HuH-7.5 (cell line): Measurements from ENCODE around the gene WFDC1.
A peak's percentile ranks its signal among the peaks of the same experiment; 100 is the strongest.

ENCODE experiments used
- DNase-seq: peaks from one replicate; pipeline ENCODE4 v3.0.0; 2011; ENCODE audit warnings: low spot score

The WFDC1 gene

DNA sequence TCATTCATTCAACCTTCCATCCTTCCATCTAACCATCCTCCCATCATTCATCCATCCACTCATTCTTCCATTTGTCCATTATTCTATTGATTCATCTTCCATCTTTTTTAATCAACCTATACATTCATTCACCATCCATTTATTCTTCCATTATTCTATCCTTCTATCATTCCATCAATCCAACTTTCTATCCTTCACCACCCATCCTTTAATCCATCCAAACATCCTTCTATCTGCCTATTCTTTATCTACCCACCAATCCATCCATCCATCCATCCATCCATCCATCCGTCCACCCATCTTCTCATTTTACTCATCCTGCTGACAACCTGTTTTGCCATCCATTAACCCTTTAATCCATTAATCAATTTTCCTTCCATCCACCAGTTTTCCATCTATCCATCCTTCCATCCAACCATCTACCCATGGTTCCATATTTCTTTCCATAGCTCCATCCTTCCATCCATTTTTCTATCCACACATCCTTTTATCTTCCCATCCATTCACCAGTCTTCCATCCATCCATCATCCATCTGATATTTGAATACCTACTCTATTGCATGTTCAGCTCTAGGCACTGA is 21.8 kb upstream of the WFDC1 start:
- DNase-seq = no peak

DNA sequence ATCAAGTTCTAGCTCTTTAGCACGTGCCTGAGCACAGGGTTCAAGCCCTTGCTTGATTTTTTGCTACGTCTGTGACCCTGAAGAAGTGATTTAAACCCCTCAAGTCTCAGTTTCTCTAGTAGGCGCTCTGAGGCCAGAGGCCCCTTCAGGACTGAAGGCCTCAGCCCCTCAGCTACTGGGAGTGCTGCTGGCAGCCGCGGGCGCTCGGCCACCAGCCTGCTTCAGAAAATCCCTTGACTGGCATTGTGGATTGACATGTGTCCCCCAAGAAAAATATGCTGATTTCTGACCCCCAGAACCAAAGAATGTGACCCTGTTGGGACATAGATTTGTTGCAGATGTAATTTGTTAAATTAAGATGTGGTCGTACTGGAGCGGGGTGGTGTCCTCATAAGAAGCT is 20.2 kb upstream of the WFDC1 start:
- DNase-seq = no peak

DNA sequence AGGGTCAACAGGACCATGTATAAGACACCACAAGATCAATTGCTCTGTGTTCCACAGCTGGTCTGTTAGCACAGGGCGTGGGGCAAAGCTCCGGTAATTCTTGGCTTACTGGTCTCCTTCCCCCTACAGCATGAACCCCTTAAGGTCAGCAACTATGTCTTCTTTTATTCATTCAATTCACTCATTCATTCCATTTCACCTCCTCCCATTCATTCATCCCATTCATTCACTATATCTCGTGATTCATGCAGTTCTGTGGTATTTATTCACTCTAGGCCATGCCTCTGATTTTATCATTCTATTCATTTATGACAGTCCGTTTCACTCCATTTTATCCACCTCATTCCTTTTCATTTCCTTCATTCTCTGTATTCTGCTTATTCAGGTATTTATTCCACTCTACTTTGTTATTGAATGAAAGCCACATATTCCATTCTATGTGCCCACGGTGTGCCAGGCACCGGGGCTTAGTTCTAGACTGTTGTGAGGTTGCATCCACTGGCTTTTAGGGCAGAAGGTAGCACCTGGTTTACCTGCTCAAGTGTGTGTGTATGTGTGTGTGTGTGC is 19.0 kb upstream of the WFDC1 start:
- no peak for DNase-seq

DNA sequence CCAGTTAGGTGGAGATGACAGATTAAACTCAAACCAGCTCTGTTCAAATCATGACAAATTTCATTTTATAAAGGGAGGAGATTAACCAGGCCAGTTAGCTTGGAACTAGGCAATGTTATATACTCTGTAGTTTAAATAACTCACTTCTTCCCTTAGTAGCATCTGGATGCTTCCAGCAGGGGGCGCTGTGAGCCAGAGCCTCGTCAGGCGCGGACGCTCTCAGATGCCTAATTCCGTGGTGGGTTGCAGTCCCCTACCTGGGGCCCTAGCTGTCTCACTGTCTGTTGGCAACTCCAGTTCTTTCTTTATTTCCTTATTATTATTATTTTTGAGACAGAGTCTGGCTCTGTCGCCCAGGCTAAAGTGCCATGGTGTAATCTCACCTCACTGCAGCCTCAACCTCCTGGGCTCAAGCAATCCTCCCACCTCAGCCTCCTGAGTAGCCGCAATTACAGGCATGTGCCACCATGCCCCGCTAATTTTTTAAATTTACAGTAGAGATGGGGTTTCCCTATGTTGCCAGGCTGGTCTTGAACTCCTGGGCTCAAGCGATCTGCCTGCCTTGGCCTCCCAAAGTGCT is 17.3 kb upstream of the WFDC1 start:
- peak; percentile 64 for DNase-seq

DNA sequence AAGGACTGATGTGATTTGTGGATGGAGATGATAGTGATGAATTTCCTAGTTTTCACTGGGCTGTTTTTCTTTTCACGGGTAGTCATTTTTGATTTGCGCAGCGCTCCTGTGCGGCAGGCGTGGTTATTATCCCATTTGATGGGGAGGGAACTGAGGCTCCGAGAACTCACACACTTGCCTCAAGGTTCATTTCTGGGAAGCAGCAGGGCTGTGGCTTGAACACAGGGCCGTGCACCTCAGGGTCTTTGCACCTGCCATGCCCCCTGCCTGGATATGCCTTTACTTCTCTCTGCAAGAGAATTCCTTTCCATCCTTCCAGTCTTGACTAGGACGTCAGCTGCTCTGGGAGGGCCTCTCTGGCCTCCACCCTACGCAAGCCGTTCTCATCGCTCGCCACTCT is 16.3 kb upstream of the WFDC1 start:
- no peak for DNase-seq

DNA sequence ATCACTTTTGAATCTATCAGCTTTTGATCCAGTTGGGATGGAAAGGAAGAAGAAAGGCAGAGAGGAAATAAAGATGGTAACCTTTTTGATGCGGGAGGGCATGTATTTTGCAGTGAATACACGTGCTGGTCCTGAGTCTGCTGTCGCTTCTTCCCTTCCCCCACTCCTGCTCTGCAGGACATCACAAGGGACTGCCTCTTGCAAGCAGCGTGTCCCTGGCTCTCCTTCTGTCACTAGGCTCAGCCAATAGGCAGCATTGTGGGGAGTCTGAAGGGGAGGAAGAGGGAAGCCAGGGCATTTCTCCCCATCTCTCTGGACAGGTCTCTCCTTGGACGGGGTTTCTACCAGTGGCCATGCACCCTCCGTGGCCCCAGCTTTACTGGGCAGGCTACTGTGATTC is 15.7 kb upstream of the WFDC1 start:
- no peak for DNase-seq

DNA sequence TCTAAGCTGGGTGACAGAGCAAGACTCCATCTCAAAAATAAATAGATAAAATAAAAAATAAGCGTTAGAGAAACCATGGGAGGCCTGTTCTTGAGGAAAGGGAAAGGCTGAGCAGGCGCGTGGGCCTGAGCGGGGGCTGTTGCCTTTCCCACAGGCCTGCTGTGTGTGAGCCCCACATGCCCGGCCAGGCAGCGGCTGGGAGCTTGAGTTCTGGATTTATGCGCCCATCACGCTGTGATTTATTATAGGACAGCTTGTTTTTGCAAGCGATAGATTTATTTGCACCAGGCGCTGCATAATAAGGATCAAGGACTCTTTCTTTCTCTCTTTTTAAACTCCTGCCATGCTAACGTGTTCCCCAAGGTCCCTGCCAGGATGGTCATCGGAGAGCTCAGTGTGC is 14.8 kb upstream of the WFDC1 start:
- DNase-seq = no peak

DNA sequence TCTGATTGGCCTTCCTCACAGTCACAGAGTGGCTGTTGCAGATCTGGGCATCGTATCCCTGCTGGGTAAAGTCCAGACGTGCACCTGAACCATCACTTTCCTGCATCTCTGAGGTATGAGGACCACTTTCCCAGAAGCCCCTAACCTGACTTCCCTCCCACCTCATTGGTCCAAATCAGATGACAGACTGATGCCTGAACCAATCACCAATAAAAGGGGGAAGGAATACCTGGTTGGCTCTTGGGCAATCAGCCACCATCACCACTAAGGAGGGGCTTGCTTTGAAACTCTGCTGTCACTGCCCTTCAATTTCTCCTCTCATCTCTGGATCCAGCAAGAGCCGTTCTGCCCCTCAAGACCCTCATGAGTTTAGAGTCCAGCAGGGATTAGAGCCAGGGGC is 13.6 kb upstream of the WFDC1 start:
- DNase-seq = no peak

DNA sequence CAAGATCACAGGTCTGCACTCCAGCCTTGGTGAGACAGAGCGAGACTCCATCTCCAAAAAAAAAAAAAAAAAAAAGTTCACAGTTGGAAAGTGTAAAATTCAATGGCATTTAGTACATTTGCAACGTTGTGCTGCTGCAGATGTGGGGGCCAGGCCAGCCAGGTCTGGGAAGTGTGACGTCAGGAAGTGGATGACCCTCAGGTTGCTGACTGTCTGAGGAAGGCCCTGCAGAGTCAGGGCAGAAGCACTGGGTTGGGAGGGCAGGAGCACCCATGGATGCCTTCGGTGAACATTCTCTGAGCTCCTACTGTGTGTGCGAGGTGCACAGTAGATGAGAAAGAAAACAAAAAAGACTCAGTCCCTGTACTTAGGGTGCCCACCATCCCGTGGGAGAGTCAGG is 12.1 kb upstream of the WFDC1 start:
- no peak for DNase-seq

DNA sequence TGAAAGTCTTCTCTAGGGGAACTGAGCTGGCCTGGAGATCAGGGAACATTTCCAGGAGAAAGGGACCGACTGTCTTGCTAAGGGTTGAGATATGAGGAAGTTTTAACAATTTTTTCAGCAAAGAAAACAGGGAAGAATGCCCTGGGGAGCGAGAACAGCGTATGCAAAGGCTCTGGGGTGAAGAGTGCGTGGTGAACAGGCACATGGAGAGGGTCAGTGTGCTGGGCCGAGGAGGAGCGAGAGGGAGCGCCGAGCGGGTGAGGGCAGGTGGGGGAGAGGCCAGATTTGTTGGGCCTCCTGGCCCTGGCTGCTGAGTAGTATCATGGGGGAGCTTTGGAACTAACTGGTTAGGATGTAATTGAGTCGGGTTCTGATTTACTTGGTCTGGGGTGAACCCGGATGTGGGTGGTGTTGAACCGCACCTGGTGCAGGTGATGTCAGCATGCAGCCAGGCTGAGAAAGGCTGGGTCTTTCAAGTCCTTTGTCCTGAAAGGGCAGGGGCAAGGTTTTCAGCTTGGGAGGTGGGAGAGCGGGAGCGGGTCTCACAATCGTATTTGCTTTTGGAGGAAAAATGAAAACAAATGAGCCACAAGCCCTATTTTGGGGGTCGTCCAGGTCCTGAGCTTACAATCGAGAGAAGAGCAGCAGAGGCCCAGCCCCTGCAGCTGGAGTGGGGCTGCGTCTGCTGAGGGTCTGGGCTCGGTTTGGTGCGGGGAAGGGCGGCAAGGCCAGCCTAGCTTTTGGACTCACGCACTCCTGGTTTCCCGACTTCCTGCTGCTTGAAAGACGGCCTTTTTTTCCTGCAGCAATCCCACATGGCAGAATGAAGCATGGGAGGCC is 11.1 kb upstream of the WFDC1 start:
- DNase-seq = no peak

DNA sequence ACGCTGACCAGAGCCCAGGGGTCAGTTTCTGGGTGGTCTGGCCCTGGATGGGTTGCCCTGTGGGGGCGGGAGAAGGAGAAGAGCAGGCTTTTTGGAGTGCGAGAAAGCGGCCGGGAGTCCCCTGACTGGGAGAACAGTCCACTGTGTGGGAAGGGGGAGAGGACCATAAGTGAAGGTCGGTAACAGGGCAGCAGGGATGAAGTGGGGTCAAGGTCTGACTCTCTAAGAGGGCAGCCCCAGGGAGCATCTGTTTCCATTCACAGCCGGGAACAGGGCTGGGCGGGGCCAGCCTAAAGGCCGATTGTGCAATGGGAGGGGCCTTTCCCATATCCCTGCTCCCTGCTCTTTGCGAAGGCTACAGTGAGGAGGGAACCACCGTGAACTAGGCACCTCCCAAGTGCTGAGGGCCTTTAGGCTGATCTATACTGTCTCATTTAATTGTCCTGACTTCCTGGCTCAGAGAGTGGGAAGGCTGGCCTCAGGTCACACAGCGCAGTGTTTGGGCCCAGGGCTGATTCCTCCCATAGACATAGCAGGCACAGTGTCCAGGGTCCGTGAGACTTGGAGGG is 10.4 kb upstream of the WFDC1 start:
- DNase-seq = no peak

DNA sequence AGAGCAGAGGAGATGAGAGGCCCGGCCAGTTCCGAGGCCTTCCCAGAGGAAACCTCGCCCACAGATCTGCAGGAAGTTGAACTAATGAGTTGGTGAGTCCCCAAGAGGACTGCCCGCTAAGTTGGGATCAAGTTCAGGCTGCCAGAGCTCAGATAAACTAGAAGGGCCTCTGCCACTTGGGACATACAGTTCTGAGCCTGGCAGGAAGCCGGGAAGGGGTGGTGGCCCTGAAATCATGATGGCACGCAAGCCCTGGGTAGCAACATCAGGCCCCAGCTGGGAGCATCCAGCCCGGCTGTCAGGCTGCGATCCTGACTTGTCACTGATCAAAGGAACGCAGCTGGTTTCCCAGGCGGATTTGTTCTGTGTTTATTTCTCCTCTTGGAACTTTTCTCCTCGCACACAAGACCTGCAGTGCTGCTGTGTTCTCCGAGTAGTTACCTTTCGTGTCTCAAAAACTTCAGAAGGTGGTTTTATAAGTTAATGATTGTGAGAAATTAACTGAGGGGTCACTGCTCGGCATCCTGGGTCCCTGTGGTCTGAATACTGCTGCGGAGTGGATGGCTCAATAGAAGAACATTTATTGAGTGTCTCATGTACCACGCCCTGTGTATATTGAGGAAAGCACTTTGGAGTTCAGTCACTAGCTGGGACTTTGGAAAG is 8.0 kb upstream of the WFDC1 start:
- DNase-seq = no peak

DNA sequence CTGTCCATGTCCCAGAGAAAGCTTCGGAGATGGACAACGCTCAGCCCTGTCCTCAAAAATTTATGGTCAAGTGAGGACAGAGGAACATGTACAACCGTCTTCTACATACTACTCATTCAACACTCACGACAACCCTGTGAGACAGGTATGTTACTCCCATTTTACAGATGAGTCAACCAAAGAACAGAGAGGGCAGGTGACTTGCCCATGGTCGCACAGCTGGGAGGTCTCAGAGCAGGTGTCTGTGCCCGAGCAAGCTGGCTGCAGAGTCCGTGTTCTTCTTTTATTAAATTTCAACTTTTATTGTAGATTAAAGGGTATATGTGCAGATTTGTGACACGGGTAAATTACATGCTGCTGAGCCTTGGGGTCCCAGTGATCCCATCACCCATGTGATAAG is 5.8 kb upstream of the WFDC1 start:
- no peak for DNase-seq

DNA sequence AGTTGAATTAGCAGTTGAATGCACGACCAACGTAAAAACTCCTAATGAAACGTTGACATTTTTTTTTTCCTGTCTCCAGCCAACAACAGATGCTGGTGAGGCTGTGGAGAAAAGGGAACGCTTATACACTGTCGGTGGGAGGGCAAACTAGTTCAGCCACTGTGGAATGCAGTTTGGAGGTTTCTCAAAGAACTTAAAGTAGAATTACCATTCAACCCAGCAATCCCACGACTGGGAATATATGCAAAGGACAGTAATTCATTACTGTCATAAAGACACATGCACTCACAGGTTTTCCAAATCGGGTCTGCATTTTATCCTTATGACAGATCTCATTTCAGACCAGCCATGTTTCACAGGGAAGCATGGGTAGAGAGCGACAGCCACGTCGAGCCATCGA is 3.5 kb upstream of the WFDC1 start:
- DNase-seq = no peak

DNA sequence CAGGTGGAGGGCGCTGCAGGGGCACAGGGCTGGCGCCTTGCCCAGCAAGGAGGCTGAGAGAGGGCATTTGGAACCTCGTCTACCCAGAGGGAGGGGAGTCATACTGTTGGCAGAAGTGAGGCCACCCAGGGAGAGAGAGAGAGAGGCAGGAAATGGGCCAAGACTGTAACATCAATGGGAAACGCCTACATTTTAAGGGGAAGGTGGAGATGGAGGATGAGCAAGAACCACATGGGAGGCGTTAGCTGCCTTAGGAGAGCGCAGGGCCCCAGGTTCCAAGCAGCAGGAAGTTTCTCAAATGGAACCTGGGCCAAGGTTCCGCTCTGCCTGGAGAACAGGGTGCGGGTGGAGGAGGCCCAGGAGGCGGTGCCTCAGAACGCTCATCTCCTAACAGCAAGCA is 2.7 kb upstream of the WFDC1 start:
- DNase-seq = no peak

DNA sequence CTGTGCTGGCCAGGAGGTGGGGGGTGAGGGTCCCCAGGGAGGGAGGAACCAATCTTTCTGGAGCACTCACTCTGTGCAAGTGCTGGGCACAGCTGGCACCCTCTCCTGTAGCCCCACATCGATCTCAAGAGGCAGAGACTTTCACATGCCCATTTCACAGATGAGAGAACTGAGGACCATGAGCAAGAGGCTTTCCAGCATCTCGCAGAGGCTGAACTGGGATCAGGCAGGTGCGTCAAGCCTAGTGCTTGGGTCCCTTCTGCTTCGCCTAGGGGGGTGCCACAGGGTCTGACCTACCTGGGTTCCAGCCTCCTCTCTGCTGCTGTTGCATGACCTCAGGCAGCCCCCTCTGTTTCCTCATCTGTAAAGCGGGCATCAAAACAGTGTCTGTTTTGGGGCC is 1.3 kb upstream of the WFDC1 start:
- no peak for DNase-seq

DNA sequence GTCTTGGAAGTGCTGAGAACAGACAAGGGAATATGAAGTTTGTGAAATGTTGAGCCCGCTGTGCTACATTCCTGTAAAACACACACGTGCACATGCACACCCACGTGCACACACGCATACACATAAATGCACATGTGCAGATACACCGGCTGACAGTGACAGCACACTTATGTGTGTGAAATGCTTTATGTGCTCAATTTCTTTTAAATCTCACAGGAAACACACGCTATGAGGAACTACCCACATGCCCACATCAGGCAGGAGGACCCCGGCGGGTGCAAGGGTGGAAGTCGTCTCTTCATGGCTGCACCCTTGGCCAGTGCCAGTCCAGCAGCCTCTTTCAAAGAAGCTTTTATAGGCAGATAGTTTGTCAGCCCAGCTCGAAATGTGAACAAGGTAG is 561 bp upstream of the WFDC1 start:
- no peak for DNase-seq

DNA sequence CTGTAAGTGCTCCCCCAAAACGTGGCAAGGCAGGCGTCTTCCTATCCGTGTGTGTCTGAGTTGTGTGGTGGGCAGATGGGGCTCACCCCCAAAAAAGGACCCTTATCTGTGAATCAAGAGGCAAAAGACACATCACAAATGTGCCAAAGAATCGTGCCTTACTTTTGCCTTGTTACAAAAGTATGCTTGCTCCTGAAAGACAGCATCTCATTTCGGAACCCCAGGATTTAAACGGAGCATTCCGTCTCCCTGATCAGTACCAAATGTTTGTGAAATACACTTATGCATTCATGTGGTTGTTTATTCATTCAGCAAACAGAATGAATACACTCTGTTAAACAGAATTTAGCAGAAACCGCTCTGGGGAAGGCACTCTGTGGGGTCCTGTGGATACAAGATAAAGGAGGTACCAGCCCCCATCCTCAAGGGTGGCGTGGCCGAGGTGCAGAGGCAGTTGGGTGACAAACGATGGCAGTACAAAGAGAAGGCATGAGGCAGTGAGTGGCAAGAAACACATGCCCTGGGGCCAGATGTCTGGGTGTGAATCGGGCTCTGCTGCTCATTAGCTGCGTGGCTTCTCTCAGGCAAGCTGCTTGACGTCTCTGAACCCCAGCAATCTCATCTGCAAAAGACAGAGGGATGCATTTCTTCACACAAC is 654 bp downstream of the WFDC1 start:
- no peak for DNase-seq

DNA sequence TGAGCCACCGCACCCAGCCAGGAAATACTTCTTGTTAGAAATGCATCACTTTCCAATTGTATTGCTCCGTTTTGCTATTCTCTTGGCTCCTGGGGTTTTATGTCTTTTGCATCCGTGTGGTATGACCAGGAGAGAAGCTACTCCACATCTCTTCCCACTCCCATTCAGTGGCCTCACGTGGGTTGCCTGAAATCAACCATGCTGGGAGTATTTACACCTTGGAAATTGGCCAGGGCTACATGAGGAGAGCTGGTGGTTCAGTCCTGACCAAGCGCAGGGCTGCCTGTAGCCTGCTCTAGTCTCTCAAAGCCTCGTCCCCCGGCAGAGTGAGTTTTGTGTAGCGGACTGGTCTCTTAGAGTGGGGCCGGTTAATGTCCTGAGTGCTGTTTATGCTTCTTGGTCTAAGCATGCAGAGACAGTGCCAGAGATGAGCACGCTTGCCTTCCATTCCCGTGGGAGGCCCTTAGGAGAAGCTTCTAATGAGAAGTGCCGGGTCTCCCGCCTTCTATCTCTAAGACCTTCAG is 3.8 kb downstream of the WFDC1 start:
- no peak for DNase-seq

DNA sequence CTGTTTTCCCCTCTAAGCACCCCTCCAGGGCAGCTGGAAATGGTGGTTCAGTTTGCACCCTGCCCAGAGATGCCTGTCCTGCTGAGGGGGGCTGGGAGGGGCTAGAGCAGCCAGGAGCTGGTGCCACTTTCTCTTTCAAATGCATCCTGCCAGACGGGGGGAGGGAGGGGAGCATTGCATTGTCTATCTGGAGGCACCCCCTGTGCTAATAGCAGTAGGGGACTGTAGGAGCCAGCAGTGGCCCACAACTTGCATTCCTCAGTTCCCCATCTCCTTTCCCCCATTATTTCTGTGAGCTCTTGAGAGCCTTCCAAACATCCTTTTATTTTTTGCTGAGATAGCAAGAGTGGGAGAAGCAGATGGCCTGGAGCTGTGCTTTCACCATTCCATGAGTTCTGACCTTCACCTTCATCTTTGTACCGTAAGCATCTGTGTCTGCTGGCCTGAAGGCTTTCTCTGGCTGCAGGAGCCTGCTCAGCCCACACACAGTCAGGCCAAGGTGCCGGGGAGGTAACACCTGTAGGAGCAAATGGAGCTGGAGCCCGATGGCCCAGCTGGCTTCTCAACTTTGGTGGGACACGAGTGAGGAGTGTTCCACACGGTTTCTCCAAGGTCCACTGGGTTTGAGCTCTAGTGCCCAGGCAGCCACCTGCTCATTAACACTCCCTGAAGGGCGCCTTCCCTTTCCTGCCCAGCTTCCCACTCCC is 5.2 kb downstream of the WFDC1 start:
- no peak for DNase-seq
